GM18867 (cell line): ENCODE measurements around the gene ARHGAP5.

Experiments used
- ATAC-seq: cut with Tn5 transposase; IDR thresholded peaks from one replicate; pipeline ENCODE4 v1.9.1; 2021; ENCODE audit warnings: mild to moderate bottlenecking, moderate library complexity; ENCODE audit not compliant: unreplicated experiment

The ARHGAP5 gene

GRCh38 chr14:32169191-32169590 lies 92.1 kb downstream of the ARHGAP5 start:
- no peak for ATAC-seq

DNA sequence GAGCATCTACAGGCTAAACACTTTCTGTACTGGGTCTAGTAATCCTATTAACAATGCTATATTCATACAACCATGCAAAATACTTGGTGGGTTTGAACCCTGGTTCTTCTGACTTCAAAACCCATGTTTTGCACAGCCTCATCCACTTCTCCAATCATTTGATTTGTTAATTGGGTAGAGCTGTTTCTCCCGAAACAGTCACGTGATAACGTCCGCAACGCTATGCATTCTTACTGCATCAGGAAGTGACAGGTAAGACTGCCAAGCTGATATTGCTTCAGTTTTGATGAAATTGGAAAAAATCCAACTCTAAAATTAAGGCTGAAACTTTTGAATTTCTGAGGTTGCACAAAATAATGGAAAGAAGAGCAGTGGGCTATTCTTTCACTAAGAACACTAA lies 94.4 kb downstream of the ARHGAP5 start:
- ATAC-seq: no peak

- ATAC-seq: no peak
These were observed 106.3 kb downstream of the ARHGAP5 start for GRCh38 chr14:32183151-32184058.

DNA sequence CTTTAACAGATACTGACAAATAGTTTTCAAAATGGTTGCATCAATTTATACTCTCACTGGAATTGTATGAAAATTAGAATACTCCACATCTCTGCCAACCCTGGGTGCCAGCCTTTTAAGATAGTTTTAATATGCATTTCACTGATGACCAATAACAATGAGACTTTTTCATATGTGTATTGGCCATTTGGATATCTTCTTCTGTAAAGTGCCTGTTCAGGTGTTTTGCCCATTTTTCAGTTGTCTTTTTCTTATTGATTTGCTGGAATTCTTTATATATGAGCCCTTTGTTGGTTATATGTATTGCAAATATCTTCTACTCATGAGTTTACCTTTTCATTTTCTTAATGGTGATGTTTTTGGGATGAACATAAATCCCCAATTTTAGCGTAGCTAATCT lies 108.0 kb downstream of the ARHGAP5 start:
- no peak for ATAC-seq

DNA sequence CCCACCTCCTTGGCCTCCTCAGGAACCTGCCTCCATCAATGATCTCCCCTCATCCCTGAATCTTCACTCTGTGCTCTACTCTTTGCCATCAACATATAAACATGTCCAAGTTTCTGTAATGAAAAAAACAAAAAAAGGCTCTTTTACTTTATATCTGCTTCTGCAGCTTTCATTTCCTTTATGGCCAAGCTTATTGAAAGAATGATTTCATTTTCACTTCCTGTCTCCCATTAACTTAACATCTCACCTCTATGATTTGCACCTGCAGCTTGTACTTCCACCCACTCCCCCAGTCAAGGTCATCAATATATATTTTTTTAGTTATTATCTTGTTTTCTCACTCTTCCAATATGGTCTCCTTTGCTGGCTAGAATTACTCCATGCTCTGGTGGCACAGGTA lies 109.1 kb downstream of the ARHGAP5 start:
- peak; percentile 91 for ATAC-seq

DNA sequence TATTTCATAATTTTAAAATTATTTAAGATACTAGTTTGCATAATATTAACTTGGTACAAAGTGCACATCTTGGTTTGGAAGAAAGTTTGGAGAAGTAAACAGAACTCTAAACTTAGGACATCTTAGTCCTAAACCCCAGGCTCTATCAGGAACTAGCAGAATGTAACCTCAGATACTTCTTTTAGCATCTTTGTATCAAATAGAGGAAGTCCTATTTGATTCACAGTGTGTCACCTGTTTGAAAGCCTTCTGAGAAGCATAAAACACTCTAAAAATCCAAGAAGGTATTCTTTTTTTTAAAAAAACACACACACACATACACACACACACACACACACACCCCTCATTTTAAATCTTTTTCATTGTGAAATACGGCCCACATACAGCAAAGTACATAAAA lies 112.7 kb downstream of the ARHGAP5 start:
- ATAC-seq: no peak

GRCh38 chr14:32190673-32191072 lies 113.6 kb downstream of the ARHGAP5 start:
- ATAC-seq: no peak

DNA sequence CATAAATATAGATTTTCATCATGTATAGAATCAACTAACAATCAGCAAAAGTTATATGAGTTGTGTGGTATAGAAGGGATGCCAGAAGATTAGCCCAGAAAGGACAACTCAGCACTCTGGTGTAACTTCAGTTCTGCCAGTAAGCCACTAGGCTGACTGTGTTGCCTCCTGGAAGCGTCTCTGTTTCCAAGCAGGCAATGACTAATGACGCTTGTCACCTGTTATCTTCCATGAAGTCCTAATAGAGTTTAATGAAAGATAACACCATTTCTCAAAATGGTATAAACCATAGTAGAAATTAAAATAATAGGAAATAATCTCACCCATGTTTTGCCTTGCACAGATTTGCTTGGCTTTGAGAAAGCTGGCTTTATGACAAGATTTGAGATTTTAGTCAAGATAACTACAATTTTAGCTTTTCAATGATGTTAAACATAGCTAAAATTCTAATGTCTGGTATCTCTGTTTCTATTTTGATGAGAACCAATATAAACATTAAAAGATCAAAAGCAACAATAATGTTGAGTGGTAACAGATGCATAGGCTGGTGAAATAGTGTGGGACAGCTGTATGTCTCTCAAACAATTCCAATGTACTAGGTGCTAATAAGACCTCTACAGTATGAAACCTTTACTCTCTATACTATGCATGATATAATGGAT lies 115.7 kb downstream of the ARHGAP5 start:
- no peak for ATAC-seq

DNA sequence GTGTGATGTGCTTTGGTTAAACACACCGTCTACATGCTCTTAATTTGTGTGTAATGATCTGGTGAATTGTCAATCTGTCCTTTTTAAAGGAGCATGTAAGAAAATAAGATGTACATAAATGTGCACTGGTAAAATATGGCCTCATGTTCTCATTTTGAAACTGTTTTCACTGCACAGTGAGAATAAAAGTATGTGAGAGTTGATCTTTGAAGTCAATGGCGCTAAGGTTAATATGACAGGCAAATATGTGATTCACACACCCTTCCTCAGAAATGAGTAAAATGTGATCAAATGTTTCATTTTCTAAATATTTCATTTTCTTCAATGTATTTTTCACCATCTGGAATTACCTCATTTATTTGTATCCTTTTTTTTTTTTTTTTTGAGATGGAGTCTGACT lies 116.4 kb downstream of the ARHGAP5 start:
- no peak for ATAC-seq

- ATAC-seq: no peak
These were observed 118.5 kb downstream of the ARHGAP5 start for GRCh38 chr14:32195636-32196035.

DNA sequence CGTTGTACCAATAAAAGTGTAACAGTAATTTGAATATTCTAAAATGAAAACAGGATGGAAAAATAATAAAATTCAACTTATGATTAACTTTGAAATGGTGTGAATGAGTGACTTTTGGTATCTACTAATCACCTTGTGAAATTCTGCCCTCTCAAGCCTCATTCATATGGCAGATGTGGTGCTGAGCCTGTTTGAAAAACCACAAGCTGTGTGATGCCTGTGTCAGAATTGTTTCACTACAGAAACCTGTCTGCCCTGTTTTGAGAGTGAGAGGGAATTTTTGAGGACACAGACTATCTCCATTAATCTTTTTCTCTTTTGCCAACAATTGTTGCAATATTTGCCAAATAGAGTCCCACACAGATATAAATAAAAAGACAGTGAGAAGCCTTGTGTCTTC lies 120.8 kb downstream of the ARHGAP5 start:
- ATAC-seq: peak; percentile 59

DNA sequence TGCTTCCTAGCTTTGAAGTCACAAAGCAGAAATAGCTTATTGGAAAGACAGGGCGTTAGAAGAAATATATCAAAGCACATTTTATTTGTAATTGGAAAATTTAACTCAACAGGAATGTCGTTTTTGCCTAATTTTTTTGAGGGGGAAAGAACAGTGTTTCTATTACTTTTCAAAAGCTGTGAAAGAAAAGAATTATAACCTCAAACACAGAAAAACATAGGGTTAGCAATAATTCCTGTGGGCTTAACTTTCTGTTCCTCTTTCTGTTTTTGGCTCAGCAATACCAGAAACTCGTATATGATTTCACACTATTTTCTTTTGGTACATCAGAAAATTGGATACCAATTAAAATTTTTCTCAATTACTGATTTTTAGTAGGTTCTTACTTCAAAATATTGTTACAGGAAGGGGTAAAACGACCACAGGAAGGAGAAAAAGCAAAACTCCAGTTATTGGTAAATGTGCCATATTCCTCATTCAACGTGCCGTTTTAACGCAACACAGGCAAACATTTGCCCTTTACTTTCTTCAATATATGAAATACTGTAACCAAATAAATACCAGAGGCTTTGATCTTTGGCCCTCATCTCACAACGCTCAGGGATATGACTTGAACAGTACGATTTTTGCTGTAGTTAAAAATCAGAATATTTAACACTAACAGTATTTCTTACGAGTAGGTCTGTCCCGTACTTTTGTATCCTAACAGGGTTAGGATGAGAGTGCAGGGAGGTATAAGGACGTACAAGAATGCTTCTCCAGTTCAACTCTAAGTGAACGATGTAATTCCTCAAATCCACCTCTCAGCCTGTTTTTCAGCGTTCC lies 123.5 kb downstream of the ARHGAP5 start:
- peak; percentile 16 for ATAC-seq

GRCh38 chr14:32201193-32201815 lies 124.2 kb downstream of the ARHGAP5 start:
- peak; percentile 55 for ATAC-seq

DNA sequence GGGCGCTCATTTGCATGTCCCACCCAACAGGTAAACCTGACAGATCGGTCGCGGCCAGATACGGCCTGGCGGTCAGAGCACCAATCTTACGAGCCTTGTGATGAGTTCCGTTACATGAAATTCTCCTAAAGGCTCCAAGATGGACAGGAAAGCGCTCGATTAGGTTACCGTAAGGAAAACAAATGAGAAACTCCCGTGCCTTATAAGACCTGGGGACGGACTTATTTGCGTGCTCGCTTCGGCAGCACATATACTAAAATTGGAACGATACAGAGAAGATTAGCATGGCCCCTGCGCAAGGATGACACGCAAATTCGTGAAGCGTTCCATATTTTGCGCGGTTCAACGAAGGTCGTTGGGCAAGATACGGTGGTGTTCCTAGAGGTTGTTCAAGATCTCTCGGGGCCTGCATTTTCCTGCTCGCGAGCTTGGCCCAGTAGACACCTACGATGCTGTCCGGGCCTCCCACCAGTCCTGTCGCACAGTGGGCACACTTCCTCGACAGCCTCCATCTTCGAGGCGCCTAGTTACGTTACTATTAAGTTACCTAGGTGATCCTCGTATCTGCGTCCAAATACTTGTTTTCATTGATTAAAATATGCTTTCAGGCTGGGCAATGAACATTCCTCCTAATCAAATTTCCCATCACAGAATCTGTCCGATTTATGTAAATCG lies 124.8 kb downstream of the ARHGAP5 start, which contains the start of gene RNU6-7:
TSS of gene RNU6-7 (plus strand) at position 230 of the 675 bp plus-strand sequence.
- ATAC-seq: no peak

DNA sequence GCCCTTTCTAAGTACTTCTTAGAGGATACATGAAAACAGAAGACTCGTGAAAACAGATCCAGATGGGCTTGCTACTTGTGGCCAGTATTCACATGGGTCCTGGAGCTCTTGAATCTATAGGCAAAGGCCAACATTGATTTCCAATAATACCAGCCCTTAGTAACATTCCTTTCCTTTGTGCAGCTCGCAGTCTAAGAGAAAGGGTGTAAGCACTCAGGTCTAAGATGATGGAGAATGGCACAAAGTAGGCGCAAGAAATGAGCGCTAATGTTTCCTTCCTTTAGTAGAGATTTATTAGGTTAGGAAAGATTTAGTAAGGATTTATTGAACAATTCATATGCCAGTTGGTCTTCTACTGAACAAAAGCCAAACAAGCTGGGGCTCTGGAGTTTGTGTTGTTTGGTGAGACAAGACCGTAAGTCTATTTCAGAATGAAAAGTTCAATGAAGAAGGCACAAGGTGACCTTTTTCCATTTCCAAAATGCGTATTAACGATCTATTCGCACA lies 125.4 kb downstream of the ARHGAP5 start:
- ATAC-seq: no peak

DNA sequence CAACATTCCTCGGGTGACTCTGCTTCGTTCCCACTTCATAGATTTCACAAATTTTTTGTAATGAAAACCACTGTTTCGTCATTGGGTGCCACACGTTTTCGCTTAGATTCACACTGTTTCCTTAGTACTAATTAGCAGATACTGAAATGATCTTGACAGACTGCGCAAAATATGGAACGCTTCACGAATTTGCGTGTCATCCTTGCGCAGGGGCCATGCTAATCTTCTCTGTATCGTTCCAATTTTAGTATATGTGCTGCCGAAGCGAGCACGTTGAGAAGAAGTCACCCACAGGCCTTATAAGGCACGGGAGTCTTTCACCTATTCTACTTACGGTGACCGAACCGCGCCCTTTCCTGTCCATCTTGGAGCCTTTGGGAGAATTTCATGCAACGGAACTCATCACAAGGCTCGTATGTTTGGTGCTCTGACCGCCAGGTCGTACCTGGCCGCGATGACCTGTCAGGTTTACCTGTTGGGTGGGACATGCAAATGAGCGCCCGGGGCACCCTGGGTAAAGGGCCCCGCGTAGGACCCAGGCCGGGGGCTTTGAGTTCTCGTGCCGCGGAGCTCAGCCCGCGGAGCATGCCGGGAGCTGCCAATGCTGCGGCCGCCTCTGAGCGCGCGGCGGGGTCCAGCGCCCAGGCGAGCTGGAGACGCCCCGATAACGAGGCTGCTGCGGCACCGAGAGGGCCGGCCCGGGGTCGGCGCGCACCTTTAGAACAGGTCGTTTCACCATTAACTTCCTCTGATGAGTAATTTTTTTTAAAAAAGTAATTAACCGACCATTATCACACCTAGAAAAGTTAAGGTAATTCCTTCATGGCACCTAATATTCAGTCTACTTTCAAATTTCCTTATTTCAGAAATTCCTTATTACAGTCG lies 126.1 kb downstream of the ARHGAP5 start, which contains the start of gene RNU6-8:
TSS of gene RNU6-8 (minus strand) at position 272 of the 885 bp plus-strand sequence.
- ATAC-seq: peak; percentile 68

DNA sequence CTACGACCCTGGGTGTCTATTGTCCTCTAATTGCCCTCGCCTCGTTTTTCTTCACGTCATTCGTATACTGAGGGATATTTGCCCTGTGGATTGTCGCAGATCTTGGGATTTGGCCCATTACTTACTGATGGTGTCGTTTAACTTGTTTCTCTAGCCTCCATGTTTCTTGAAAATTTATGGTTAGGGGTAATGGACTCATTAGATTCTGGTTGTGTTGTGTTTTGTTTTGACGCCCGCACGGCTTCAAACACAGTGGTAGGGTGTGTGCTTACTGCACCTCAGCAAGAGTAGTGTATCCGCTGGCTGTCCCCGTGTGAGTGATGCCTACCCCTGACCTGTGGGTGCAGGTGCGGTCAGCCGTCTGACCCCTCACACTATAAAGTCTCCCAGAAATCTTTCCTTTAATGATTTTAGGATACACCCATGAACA lies 126.8 kb downstream of the ARHGAP5 start:
- no peak for ATAC-seq

DNA sequence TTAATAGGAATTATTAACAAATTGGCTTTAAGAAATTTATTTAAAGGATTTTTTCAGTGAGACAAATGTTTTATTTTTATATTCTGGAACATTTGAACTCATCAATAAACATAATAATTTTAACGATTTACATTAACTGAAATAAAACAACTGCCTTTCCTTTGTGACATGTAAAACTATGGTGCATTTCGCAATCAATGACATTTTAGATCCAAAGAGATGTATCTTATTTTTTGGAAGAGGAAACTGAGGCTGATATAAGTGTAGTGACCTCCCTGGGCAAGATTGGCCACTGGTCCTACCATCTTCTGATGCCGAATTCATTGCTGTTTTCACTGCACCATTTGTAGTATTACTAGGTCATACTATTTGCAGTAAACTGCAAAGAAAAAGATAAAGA lies 128.4 kb downstream of the ARHGAP5 start:
- ATAC-seq: no peak

GRCh38 chr14:32205984-32206383 lies 128.9 kb downstream of the ARHGAP5 start:
- peak; percentile 26 for ATAC-seq
